Hematopoietic multipotent progenitor cell treated with erythropoietin and hydrocortisone succinate and interleukin-3 and kit ligand, for 15 days (in vitro differentiated cells): Measurements from ENCODE around the gene ZDHHC6.
A peak's percentile ranks its signal among the peaks of the same experiment; 100 is the strongest.
"Not testable (repeated sequence)": the region's sequence is repeated elsewhere in the genome, so short reads cannot be mapped to it uniquely, and the experiment has no call there.

ENCODE experiments used
- DNase-seq: peaks from one replicate; pipeline ENCODE4 v3.0.0-alpha.2; 2015; ENCODE audit warnings: low spot score

The ZDHHC6 gene

GRCh38 chr10:112390125-112390703, 56.5 kb downstream of the ZDHHC6 start:
- DNase-seq: no peak

GRCh38 chr10:112389271-112389822, 57.4 kb downstream of the ZDHHC6 start:
- no peak for DNase-seq

- DNase-seq: no peak
Measured at GRCh38 chr10:112388548-112388947, 58.2 kb downstream of the ZDHHC6 start.

- DNase-seq: not testable (repeated sequence)
Measured at GRCh38 chr10:112388056-112388455, 58.7 kb downstream of the ZDHHC6 start.

- DNase-seq: no peak
Measured at GRCh38 chr10:112385201-112385600, 61.5 kb downstream of the ZDHHC6 start.

- DNase-seq: no peak
Measured at GRCh38 chr10:112384141-112384540, 62.6 kb downstream of the ZDHHC6 start.

- DNase-seq: peak; percentile 70
Measured at GRCh38 chr10:112383325-112383724, 63.4 kb downstream of the ZDHHC6 start.

GRCh38 chr10:112382515-112383235, 64.0 kb downstream of the ZDHHC6 start:
- no peak for DNase-seq
